K562 (cell line): Measurements from ENCODE around the gene VWF. TPM values are rescaled to one million over a fixed set of nuclear protein-coding genes. Genes with fewer than 3 reads are reported as not detected.

Experiments
- ATAC-seq: fragments of 200-7000 bp; cut with Tn5 transposase; 3 replicates; pipeline ENCODE4 v1.9.1; 2020; ENCODE audit warnings: moderate library complexity
- BruUV-seq: library from RNA; stranded (reverse); fragments of 400-500 nt; replicated peaks from 2 replicates; lab custom pipeline; 2021; lab: Mats Ljungman, UMichigan
- CTCF ChIA-PET: fragments of 300-600 bp; formaldehyde crosslinking; extraction: SDS; loops from one replicate; lab custom pipeline; 2021; ENCODE audit warnings: low intra/inter-chr PET ratio; lab: Yijun Ruan, JAX
- POLR2A ChIA-PET: fragments of 300-600, 350-650 bp; sonication (Branson Sonifier 250); formaldehyde crosslinking; extraction: SDS; loops from one replicate; lab custom pipeline; 2021; ENCODE audit warnings: antibody characterized with exemption, inconsistent platforms; lab: Yijun Ruan, JAX
- DNase-seq, 4 experiments: peaks; one replicate each; pipeline versions ENCODE4 v3.0.0 to v3.0.0-alpha.2; 2011 to 2018; ENCODE audit warnings: low spot score in 3 of 4, mixed read lengths in 3 of 4; ENCODE audit errors: extremely low read depth in 1 of 4
- FAIRE-seq: peaks from 2 replicates; lab custom pipeline; 2011; peaks lifted over from hg19 to GRCh38; lab: Jason Lieb, UNC
- H2AFZ ChIP-seq: 2 replicates; pipeline ENCODE4 v1.6.0; 2011; ENCODE audit warnings: low read depth, low read length, control low read depth, inconsistent platforms
- H3K27ac ChIP-seq: fragments of 200-600 bp; 3 replicates; pipeline ENCODE4 v1.8.0; 2011; ENCODE audit warnings: low read depth, mild to moderate bottlenecking, control low read depth, inconsistent platforms, low read length, moderate library complexity, mixed read lengths; ENCODE audit errors: extremely low read depth
- H3K27me3 ChIP-seq, 2 experiments: fragments of 300-600 bp in 1 of 2; 2 replicates in 1 of 2; 3 replicates in 1 of 2; pipeline versions ENCODE4 v1.6.0 to v1.8.0; 2011; ENCODE audit warnings: inconsistent platforms in 2 of 2, low read length in 2 of 2, mild to moderate bottlenecking in 1 of 2, mixed read lengths in 1 of 2, moderate library complexity in 1 of 2; ENCODE audit not compliant: control insufficient read depth in 2 of 2, insufficient read depth in 2 of 2
- H3K36me3 ChIP-seq: fragments of 300-600 bp; 3 replicates; pipeline ENCODE4 v1.8.0; 2011; ENCODE audit warnings: mild to moderate bottlenecking, low read length, inconsistent platforms; ENCODE audit not compliant: control insufficient read depth, insufficient read depth
- H3K4me1 ChIP-seq, 2 experiments: fragments of 200-600 bp in 1 of 2; replicated peaks in 1 of 2; 2 replicates in 1 of 2; 3 replicates in 1 of 2; pipeline versions ENCODE4 v1.5.1 to v1.8.0; 2011; ENCODE audit warnings: inconsistent platforms in 2 of 2, low read length in 2 of 2, mild to moderate bottlenecking in 1 of 2, mixed read lengths in 1 of 2, moderate library complexity in 1 of 2; ENCODE audit not compliant: control insufficient read depth in 2 of 2, insufficient read depth in 2 of 2
- H3K4me2 ChIP-seq: 2 replicates; pipeline ENCODE4 v1.6.1; 2011; ENCODE audit warnings: low read length, control low read depth, inconsistent platforms, mixed read lengths; ENCODE audit not compliant: insufficient read depth
- H3K4me3 ChIP-seq: fragments of 200-600 bp; sonication (generic), shearing (Covaris generic); 2 replicates; pipeline ENCODE4 v1.5.1; 2016; ENCODE audit warnings: control low read depth, inconsistent platforms
- H3K79me2 ChIP-seq: fragments of 200-600 bp; 3 replicates; pipeline ENCODE4 v1.8.0; 2011; ENCODE audit warnings: low read length, inconsistent platforms; ENCODE audit not compliant: control insufficient read depth, insufficient read depth
- H3K9ac ChIP-seq, 2 experiments: 2 replicates each; pipeline versions ENCODE4 v1.6.0 to v1.6.1; 2011; ENCODE audit warnings: low read depth in 2 of 2, low read length in 2 of 2, control low read depth in 1 of 2, inconsistent platforms in 1 of 2, mild to moderate bottlenecking in 1 of 2, mixed read lengths in 1 of 2; ENCODE audit not compliant: insufficient read depth in 1 of 2
- H3K9me1 ChIP-seq: one replicate; pipeline ENCODE4 v1.6.0; 2011; ENCODE audit warnings: inconsistent platforms, mild to moderate bottlenecking, low read length, moderate library complexity; ENCODE audit not compliant: control insufficient read depth, insufficient read depth
- H3K9me3 ChIP-seq: replicated peaks from 2 replicates; pipeline ENCODE4 v1.5.1; 2011; ENCODE audit warnings: low read depth, low read length, inconsistent platforms; ENCODE audit not compliant: control insufficient read depth, insufficient read depth
- H4K20me1 ChIP-seq: replicated peaks from 2 replicates; pipeline ENCODE4 v1.6.1; 2011; ENCODE audit warnings: low read length, inconsistent platforms, mixed read lengths; ENCODE audit not compliant: control insufficient read depth, insufficient read depth
- MYC ChIP-seq, 2 experiments: fragments of 250-450 bp in 1 of 2; sonication (Bioruptor Pico) in 1 of 2; IDR thresholded peaks; 2 replicates each; pipeline versions ENCODE4 v1.5.1 to v1.6.1; 2012 to 2021; ENCODE audit warnings: low read depth in 2 of 2, borderline replicate concordance in 1 of 2, improper control_type of control experiment in 1 of 2, low read length in 1 of 2, mild to moderate bottlenecking in 1 of 2, moderate library complexity in 1 of 2
- RAD21 ChIP-seq, 2 experiments: fragments of 250-450 bp in 1 of 2; fragments of 450-650 bp in 1 of 2; sonication (Bioruptor Pico) in 1 of 2; formaldehyde crosslinking in 1 of 2; IDR thresholded peaks in 1 of 2; conservative IDR thresholded peaks in 1 of 2; 2 replicates each; pipeline versions ENCODE4 v1.4.0 to v1.8.0; 2020 to 2022; ENCODE audit warnings: mild to moderate bottlenecking in 2 of 2, moderate library complexity in 1 of 2
- SMC3 ChIP-seq: conservative IDR thresholded peaks from 2 replicates; pipeline ENCODE4 v1.6.1; 2011; ENCODE audit warnings: low read depth, low read length, improper control_type of control experiment; ENCODE audit not compliant: insufficient read depth
- STAG1 ChIP-seq: sonication (generic); formaldehyde crosslinking; IDR thresholded peaks from 2 replicates; pipeline ENCODE4 v1.5.0; 2020; ENCODE audit warnings: missing genetic modification reagents, borderline replicate concordance
- ZNF165 ChIP-seq: fragments of 250-450 bp; sonication (Bioruptor Pico); IDR thresholded peaks from 2 replicates; pipeline ENCODE4 v1.4.0; 2020; ENCODE audit warnings: borderline replicate concordance
- WGBS: fragments of 100-300 bp; shearing (Covaris generic); methylation state at CpG from one replicate; pipeline ENCODE4 v1.1.6; 2016; ENCODE audit warnings: low coverage, mixed read lengths; ENCODE audit not compliant: insufficient coverage; ENCODE audit errors: missing lambda C conversion rate; 5-methylcytosine and 5-hydroxymethylcytosine counted together
- in situ Hi-C: fragments of 300-500 bp; cut with MboI; formaldehyde crosslinking; loops from 4 replicates; pipeline ENCODE4 v1.15.0; 2018; ENCODE audit warnings: inconsistent platforms, mixed read lengths
- intact Hi-C: fragments of 100-400 bp; cut with micrococcal nuclease; formaldehyde crosslinking; loops from 2 replicates; pipeline ENCODE4 v1.14.2; 2022
- polyA plus RNA-seq, 8 experiments: library from polyadenylated mRNA; depleted of rRNA in 4 of 8; stranded (reverse) in 5 of 8; unstranded in 3 of 8; fragments of >200 nt; fragmentation: Nextera tagmentation in 2 of 8; fragmentation: Illumina TruSeq in 1 of 8; extraction: Ambion mirVana in 2 of 8; extraction: Trizol in 1 of 8; gene quantifications; 2 replicates each; pipeline versions ENCODE4 v1.2.1 to v1.2.3, GENCODE V29; 2011 to 2014; ENCODE audit warnings: inconsistent platforms in 1 of 8, missing spikeins in 1 of 8
- total RNA-seq, 7 experiments: library from RNA; depleted of rRNA in 6 of 7; stranded (reverse); fragments of >200 nt in 6 of 7; fragmentation: Illumina TruSeq in 2 of 7; extraction: Trizol in 2 of 7; gene quantifications; 2 replicates each; pipeline versions ENCODE4 v1.2.1 to v1.2.3, GENCODE V29; 2011 to 2021; ENCODE audit warnings: low replicate concordance in 1 of 7
- TF ChIP-seq, protein P1 (sequence below): sonication (generic); formaldehyde crosslinking; IDR thresholded peaks from 2 replicates; pipeline ENCODE4 v1.9.0; 2022; ENCODE audit warnings: mild to moderate bottlenecking, missing genetic modification reagents
- TF ChIP-seq, protein P2 (sequence below): fragments of 450-650 bp; formaldehyde crosslinking; IDR thresholded peaks from 2 replicates; pipeline ENCODE4 v1.4.0; 2020; ENCODE audit warnings: mild to moderate bottlenecking, moderate library complexity
- TF ChIP-seq, protein P3 (sequence below), 3 experiments: IDR thresholded peaks in 2 of 3; conservative IDR thresholded peaks in 1 of 3; 2 replicates each; pipeline ENCODE4 v1.5.1; 2011 to 2012; ENCODE audit warnings: low read length in 3 of 3, mild to moderate bottlenecking in 3 of 3, control low read depth in 2 of 3, improper control_type of control experiment in 1 of 3, inconsistent platforms in 1 of 3, low read depth in 1 of 3, mixed read lengths in 1 of 3, moderate library complexity in 1 of 3; ENCODE audit not compliant: insufficient read depth in 2 of 3

The VWF gene
- total and polyA plus RNA-seq, 9 of the 15 experiments (the other 6 are each of a cell fraction or from before 2014, with no cell fraction given) = 0.53 TPM; not detected in 8

DNA sequence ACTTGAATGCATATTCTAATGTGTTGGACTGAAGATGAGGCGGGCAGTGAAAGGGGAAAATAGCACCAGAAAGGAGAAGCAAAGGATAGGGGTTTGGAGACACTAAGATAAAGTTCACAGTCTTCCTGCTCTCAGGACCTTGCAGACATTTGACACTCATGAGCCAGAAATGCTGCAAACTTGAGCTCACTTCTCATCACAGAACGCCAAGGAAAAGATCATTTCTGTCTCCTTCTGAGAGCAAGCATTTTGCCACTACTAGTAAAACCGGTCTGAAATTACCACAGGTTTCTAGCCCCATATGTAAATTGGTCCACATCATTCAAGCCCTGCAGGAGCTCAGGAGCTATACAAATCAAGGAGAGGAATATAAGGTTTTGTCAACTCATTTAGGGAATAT, 134.8 kb downstream of the VWF start:
- Histone ChIP-seq H4K20me1 (no peaks in the 10 kb centered on the region), H3K27me3 (peaks cover 0 to 3% of the 10 kb centered on the region in 2 experiments; a peak in 1 of 5 replicates), H3K9me1 (no peaks in the 10 kb centered on the region), H3K9me3 (no peaks in the 10 kb centered on the region), H3K36me3 (no peaks in the 10 kb centered on the region), H2AFZ (no peak overlapping the region), H3K4me2 (no peak overlapping the region), H3K4me3 (no peak overlapping the region), H3K79me2 (no peaks in the 10 kb centered on the region), H3K4me1 (no peaks in the 10 kb centered on the region), H3K27ac (no peak overlapping the region), H3K9ac (no peak overlapping the region)
- CTCF ChIA-PET = interaction anchor here (0.6 to 4.2 kb wide), 2 partner anchors 43 to 49 kb away, joined by 3 to 54 read pairs; no protein-coding TSS in a partner anchor
- DNase-seq = no peak
- WGBS = 4% methylated on average over 3 of the region's 3 CpGs
- in situ Hi-C loops = loop anchor here (5.0 kb wide), 2 partner anchors 53 to 298 kb away; no protein-coding TSS in a partner anchor
- no peak for ATAC-seq
- POLR2A ChIA-PET = interaction anchor here (0.7 kb wide), 1 partner anchor 48 kb away, joined by 3 read pairs; no protein-coding TSS in a partner anchor
- intact Hi-C loops = loop anchor here (2.0 kb wide), 1 partner anchor 295 kb away; no protein-coding TSS in a partner anchor
- no peak for FAIRE-seq
- TF ChIP-seq, protein P1, sequence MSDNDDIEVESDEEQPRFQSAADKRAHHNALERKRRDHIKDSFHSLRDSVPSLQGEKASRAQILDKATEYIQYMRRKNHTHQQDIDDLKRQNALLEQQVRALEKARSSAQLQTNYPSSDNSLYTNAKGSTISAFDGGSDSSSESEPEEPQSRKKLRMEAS (CRISPR knock-in tag) = no peak
- no TSS peak for BruUV-seq

DNA sequence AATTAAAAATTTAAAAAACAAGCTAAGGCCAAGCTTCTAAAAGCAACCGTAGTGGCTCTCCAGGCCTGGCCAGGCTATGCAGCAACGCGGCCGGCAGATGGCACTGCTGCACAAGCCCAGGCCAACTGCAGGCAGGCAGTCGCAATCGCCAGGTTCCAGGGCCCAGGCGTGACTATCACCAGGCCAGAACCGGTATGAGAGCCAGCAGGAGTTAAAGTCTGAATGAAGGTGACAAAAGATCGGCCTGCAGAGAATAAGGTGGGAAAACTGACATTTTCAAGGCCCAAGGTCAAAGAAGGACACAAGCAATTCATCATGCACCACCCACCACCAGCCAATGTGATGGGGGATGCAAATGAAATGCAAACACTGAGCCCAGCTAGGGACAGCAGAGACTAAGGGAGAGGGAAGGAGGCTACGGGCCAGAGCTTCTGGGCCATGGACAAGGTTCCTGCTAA, 135.8 kb downstream of the VWF start:
- intact Hi-C loops = loop anchor here (1.0 to 2.0 kb wide), 2 partner anchors 50 to 296 kb away; no protein-coding TSS in a partner anchor
- DNase-seq = peak; percentile 56 to 65 (median 62)
- no TSS peak for BruUV-seq
- peak; percentile 97 for ATAC-seq
- Histone ChIP-seq H3K79me2 (no peaks in the 10 kb centered on the region), H3K4me3 (no peak overlapping the region), H3K4me2 (no peak overlapping the region), H3K9ac (no peak overlapping the region), H3K27me3 (peaks cover 0 to under 1% of the 10 kb centered on the region in 2 experiments; a peak in 1 of 5 replicates), H3K27ac (no peak overlapping the region), H2AFZ (no peak overlapping the region), H3K36me3 (no peaks in the 10 kb centered on the region), H3K9me1 (no peaks in the 10 kb centered on the region), H3K9me3 (no peaks in the 10 kb centered on the region), H4K20me1 (no peaks in the 10 kb centered on the region), H3K4me1 (no peaks in the 10 kb centered on the region)
- ChIA-PET CTCF (interaction anchor here (0.9 to 4.2 kb wide), 3 partner anchors 40 to 296 kb away, joined by 4 to 54 read pairs (median 6); no protein-coding TSS in a partner anchor), POLR2A (interaction anchor here (0.6 to 1.3 kb wide), 2 partner anchors 15 to 1056 kb away, joined by 3 read pairs; no protein-coding TSS in a partner anchor)
- in situ Hi-C loops = loop anchor here (5.0 kb wide), 1 partner anchor 54 kb away; no protein-coding TSS in a partner anchor
- peak; percentile 37 for FAIRE-seq
- 1% methylated on average over 9 of the region's 10 CpGs for WGBS
- TF ChIP-seq, protein P2, sequence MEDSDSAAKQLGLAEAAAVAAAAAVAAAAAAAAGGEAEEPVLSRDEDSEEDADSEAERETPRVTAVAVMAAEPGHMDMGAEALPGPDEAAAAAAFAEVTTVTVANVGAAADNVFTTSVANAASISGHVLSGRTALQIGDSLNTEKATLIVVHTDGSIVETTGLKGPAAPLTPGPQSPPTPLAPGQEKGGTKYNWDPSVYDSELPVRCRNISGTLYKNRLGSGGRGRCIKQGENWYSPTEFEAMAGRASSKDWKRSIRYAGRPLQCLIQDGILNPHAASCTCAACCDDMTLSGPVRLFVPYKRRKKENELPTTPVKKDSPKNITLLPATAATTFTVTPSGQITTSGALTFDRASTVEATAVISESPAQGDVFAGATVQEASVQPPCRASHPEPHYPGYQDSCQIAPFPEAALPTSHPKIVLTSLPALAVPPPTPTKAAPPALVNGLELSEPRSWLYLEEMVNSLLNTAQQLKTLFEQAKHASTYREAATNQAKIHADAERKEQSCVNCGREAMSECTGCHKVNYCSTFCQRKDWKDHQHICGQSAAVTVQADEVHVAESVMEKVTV = peak; percentile 63
- TF ChIP-seq, protein P3, sequence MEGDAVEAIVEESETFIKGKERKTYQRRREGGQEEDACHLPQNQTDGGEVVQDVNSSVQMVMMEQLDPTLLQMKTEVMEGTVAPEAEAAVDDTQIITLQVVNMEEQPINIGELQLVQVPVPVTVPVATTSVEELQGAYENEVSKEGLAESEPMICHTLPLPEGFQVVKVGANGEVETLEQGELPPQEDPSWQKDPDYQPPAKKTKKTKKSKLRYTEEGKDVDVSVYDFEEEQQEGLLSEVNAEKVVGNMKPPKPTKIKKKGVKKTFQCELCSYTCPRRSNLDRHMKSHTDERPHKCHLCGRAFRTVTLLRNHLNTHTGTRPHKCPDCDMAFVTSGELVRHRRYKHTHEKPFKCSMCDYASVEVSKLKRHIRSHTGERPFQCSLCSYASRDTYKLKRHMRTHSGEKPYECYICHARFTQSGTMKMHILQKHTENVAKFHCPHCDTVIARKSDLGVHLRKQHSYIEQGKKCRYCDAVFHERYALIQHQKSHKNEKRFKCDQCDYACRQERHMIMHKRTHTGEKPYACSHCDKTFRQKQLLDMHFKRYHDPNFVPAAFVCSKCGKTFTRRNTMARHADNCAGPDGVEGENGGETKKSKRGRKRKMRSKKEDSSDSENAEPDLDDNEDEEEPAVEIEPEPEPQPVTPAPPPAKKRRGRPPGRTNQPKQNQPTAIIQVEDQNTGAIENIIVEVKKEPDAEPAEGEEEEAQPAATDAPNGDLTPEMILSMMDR (IDR thresholded peaks at IDR 0.05 in 2 of 3, conservative IDR thresholded peaks at IDR 0.05 in 1 of 3; ENCODE audit: insufficient read depth in 2 of 3, low read depth in 1 of 3, low read length in 3 of 3) = peak; percentile 88 to 95 (median 91)
- TF ChIP-seq STAG1 (CRISPR knock-in tag) (peak; percentile 74; the same call in 1 of the 2 replicates), SMC3 (peak; percentile 77), RAD21 (CRISPR knock-in tag; conservative IDR thresholded peaks at IDR 0.05 in 1 of 2, IDR thresholded peaks at IDR 0.05 in 1 of 2) (peak; percentile 61 to 85), ZNF165 (CRISPR knock-in tag) (no peak), MYC (IDR thresholded peaks at IDR 0.05; ENCODE audit: low read depth, low read length) (0 out of 2 replicates have a peak, but pooled peaks have one; percentile 19), MYC (CRISPR knock-in tag; IDR thresholded peaks at IDR 0.05; ENCODE audit: borderline replicate concordance, low read depth) (no peak)
